IMR-90 (cell line): ENCODE measurements around the gene LGALS12.
"Not testable (repeated sequence)": the region's sequence is repeated elsewhere in the genome, so short reads cannot be mapped to it uniquely, and the experiment has no call there.

ENCODE experiments used
- BHLHE40 ChIP-seq: fragments of 150-350 bp; IDR thresholded peaks from 2 replicates; pipeline ENCODE4 v1.6.1; 2016; ENCODE audit warnings: mild to moderate bottlenecking, low read depth, low read length
- POLR2A ChIP-seq: IDR thresholded peaks from 2 replicates; pipeline ENCODE4 v1.6.1; 2012; ENCODE audit warnings: mild to moderate bottlenecking, low read depth, low read length
- RAD21 ChIP-seq: IDR thresholded peaks from 2 replicates; pipeline ENCODE4 v1.6.1; 2012; ENCODE audit warnings: low read length, improper control_type of control experiment

- TF ChIP-seq BHLHE40, RAD21, POLR2A: not testable (repeated sequence)
Measured at GRCh38 chr11:63528156-63528555, 22.3 kb downstream of the LGALS12 start.
